Upper lobe of right lung (tissue), 1 donor: Measurements from ENCODE around the gene TTC33. TPM values are rescaled to one million over a fixed set of nuclear protein-coding genes. Genes with fewer than 3 reads are reported as not detected.

Experiments used
- ATAC-seq: fragments of 200-7000 bp; cut with Tn5 transposase; one replicate; pipeline ENCODE4 v1.9.1; 2020; ENCODE audit warnings: mild to moderate bottlenecking, moderate library complexity
- DNase-seq: peaks from one replicate; pipeline ENCODE4 v3.0.0-alpha.2; 2020
- H3K27ac ChIP-seq: fragments of 200-600 bp; one replicate; pipeline ENCODE4 v1.8.0; 2022
- H3K27me3 ChIP-seq: fragments of 200-600 bp; one replicate; pipeline ENCODE4 v1.8.0; 2022; ENCODE audit warnings: mild to moderate bottlenecking
- H3K36me3 ChIP-seq: fragments of 200-600 bp; one replicate; pipeline ENCODE4 v1.8.0; 2022
- H3K4me1 ChIP-seq: fragments of 200-600 bp; one replicate; pipeline ENCODE4 v1.8.0; 2022
- H3K4me3 ChIP-seq: fragments of 200-600 bp; one replicate; pipeline ENCODE4 v1.8.0; 2022; ENCODE audit warnings: mild to moderate bottlenecking
- H3K9me3 ChIP-seq: fragments of 200-600 bp; one replicate; pipeline ENCODE4 v1.8.0; 2022
- intact Hi-C: fragments of 100-400 bp; cut with DNase I; formaldehyde crosslinking; loops from one replicate; pipeline ENCODE4 v1.11.0; 2022
- total RNA-seq: library from RNA; stranded (reverse); fragmentation: NEBNext Ultra II Directional; extraction: Animal tissue kit (Norgen Biotek cat#: 25700); gene quantifications from one replicate; pipeline ENCODE4 v1.2.1, GENCODE V29; 2021
- TF ChIP-seq, protein P1 (sequence below): fragments of 200-600 bp; IDR thresholded peaks from one replicate; pipeline ENCODE4 v1.8.0; 2022; ENCODE audit warnings: antibody characterized with exemption
- donor health status: DM: no; HTN: yes; CAD: no; lungs with severe emphysema.

Gene TTC33
- total RNA-seq, 1 donor from 2014 or later = 16.6 TPM

DNA sequence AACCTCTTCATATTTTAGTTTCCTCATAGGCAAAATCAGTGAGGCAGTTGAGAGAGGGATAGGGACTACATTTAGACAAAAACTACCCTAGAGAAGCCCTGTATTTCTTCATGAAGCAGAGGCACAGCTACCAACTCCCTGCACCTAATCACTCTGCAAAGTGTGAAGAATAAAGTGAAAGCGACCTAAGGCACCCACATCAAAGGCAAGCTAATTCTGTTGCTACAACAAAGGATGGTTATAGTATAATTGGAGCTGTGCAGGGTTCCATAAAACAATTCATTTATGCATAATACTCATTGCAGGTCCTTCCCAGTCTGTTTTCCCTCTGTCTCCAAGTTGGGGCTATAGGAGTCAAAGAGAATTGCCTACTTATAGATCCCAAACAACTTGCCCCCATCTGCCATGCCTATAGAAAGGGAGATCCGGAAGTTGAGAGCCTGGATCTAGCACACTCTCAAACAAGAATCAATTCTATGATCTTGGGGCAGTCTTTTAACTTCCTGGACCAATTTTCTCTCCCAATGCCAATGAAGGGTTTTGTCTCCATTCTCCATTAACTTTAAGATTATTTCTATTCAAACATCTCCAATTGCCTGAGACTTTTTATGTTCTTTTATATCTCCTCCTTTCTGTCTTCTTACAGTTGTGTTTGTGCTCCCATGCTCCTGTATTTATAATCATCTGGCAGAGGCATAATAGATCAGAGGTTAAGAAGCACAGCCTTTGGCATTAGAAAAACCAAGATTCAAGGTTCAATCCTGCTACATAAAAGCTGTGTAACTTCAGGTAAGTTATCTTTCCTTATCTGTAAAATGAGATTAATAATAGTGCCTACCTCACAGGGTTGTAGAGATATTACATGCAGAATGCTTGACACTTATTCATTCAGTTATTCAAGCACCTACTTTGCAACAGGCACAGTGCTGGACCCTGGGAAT lies 132.0 kb downstream of the TTC33 start:
- intact Hi-C loops = no loop called here
- no peaks in the 10 kb centered on the region for H3K36me3 ChIP-seq
- H3K4me3 ChIP-seq = no peak overlapping the region
- H3K27me3 ChIP-seq = no peaks in the 10 kb centered on the region
- H3K4me1 ChIP-seq = no peaks in the 10 kb centered on the region
- TF ChIP-seq, protein P1, sequence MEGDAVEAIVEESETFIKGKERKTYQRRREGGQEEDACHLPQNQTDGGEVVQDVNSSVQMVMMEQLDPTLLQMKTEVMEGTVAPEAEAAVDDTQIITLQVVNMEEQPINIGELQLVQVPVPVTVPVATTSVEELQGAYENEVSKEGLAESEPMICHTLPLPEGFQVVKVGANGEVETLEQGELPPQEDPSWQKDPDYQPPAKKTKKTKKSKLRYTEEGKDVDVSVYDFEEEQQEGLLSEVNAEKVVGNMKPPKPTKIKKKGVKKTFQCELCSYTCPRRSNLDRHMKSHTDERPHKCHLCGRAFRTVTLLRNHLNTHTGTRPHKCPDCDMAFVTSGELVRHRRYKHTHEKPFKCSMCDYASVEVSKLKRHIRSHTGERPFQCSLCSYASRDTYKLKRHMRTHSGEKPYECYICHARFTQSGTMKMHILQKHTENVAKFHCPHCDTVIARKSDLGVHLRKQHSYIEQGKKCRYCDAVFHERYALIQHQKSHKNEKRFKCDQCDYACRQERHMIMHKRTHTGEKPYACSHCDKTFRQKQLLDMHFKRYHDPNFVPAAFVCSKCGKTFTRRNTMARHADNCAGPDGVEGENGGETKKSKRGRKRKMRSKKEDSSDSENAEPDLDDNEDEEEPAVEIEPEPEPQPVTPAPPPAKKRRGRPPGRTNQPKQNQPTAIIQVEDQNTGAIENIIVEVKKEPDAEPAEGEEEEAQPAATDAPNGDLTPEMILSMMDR = no peak
- no peak overlapping the region for H3K27ac ChIP-seq
- H3K9me3 ChIP-seq = no peaks in the 10 kb centered on the region
- no peak for DNase-seq
- no peak for ATAC-seq

DNA sequence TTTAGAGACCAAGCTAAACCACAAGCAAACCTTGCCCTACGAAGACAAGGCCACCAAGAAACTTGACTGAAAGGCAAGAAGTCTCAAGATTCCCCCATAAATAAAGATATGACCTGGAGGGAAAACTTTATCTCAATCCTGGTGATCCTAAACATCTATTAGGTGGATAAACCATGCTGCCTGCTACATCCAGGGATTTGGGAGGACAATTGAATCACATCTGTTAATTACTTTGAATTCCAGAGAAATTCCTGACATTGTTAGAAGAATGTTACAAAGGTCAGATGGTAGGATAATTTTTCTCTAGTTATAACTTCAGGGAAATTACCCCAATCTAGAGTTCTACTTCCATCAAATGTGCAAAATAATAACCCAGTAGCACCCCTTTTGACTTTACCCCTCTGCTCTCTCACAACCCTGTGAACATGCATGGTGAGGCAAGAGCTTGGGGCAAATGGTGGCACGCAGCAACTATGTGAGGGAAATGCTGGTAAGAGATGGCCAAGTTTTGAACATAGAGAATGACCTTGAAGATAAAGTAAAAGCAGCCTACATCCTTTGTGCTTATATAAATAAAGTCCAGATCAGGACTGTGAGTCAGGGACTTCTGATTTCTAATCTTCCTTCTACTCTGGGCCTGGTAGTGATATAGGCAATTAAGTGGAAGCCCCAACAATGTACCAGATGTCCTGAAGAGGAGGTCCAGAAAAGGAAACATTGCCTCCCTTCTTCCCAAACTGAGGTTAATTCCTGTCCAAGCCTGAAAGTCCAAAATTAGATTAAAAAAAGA lies 133.1 kb downstream of the TTC33 start:
- H3K4me1 ChIP-seq = no peaks in the 10 kb centered on the region
- TF ChIP-seq, protein P1 = no peak
- H3K4me3 ChIP-seq = no peak overlapping the region
- no peaks in the 10 kb centered on the region for H3K9me3 ChIP-seq
- no peak overlapping the region for H3K27ac ChIP-seq
- H3K27me3 ChIP-seq = no peaks in the 10 kb centered on the region
- intact Hi-C loops = no loop called here
- DNase-seq (no peak), ATAC-seq (no peak)
- no peaks in the 10 kb centered on the region for H3K36me3 ChIP-seq

DNA sequence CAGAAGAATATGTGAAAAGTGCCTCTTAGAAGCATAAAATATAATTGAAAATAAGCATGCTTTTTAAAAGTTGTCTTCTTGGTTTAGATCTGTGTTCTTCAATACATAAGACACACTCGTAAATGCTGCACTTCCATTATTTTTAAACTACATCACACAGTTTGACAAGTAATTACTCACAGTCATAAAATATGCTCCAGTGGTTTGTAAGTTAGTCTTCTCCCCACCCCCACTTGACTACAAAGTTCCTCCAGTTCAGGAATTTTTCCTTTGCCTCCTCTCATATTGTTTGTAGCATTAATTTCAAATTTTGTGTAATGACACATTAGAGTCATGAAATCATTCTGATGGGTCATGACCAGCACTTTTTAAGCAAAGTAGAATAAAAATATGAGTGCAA lies 136.3 kb downstream of the TTC33 start:
- H3K36me3 ChIP-seq = no peaks in the 10 kb centered on the region
- H3K9me3 ChIP-seq = no peaks in the 10 kb centered on the region
- ATAC-seq = no peak
- TF ChIP-seq, protein P1 = no peak
- DNase-seq = no peak
- no peaks in the 10 kb centered on the region for H3K27me3 ChIP-seq
- intact Hi-C loops = no loop called here
- H3K27ac ChIP-seq = no peak overlapping the region
- H3K4me1 ChIP-seq = peaks cover 4% of the 10 kb centered on the region
- H3K4me3 ChIP-seq = no peak overlapping the region

DNA sequence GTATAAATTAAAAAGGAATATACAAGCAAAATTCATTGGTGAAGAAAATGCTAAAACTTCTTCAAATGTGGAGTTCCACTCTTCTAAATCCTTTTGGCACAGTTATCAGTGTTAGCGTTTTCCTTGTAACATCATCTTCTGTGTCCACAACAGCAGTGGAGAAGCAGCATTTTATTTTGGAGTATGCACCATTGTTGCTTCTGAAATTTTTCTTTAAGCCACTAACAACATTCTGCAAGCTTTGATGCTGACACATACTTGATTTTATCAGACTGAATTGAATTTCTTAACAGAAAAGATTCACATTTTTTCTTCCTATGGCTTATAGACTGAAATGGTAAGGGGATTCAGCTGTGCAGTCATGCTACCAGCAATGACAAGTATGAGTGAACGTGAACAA lies 136.8 kb downstream of the TTC33 start:
- TF ChIP-seq, protein P1 = no peak
- H3K27me3 ChIP-seq = no peaks in the 10 kb centered on the region
- H3K4me3 ChIP-seq = no peak overlapping the region
- ATAC-seq = no peak
- H3K27ac ChIP-seq = no peak overlapping the region
- no peaks in the 10 kb centered on the region for H3K9me3 ChIP-seq
- intact Hi-C loops = no loop called here
- no peaks in the 10 kb centered on the region for H3K36me3 ChIP-seq
- DNase-seq = no peak
- H3K4me1 ChIP-seq = peaks cover 4% of the 10 kb centered on the region

DNA sequence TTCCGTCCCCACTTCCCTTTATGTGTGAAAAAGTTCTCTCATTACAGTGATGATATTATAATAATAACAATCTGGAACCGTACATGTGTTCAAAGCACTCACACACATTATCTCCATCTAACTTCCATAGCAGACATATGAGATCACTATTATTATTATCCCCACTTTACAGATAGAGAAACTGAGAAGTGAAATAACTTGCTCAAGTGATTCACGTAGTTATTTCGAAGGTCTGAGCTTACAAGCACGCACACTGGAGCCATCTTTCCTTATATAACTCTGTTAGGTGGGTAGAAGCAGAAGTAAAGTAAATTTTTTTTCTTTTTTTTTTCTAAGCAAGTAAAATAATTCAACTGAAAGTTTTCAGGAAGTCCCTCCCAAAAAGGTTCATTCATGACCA lies 139.0 kb downstream of the TTC33 start:
- Histone ChIP-seq H3K4me3 (no peak overlapping the region), H3K4me1 (peaks cover 4% of the 10 kb centered on the region), H3K27me3 (no peaks in the 10 kb centered on the region), H3K27ac (no peak overlapping the region), H3K9me3 (no peaks in the 10 kb centered on the region), H3K36me3 (no peaks in the 10 kb centered on the region)
- DNase-seq = no peak
- ATAC-seq = peak; percentile 35
- TF ChIP-seq, protein P1 = no peak
- intact Hi-C loops = no loop called here
